ENCODE measurements around the gene CCL25.

- TF ChIP-seq CTCF (IDR thresholded peaks at IDR 0.05): no peak
- no peak for TF ChIP-seq POLR2A (IDR thresholded peaks at IDR 0.05)
Measured at GRCh38 chr19:8093740-8094139, 41.2 kb downstream of the CCL25 start.
